GM19328 (cell line): ENCODE measurements around the gene GUCD1.
"Not testable (repeated sequence)": the region's sequence is repeated elsewhere in the genome, so short reads cannot be mapped to it uniquely, and the experiment has no call there.

Source experiments
- ATAC-seq: cut with Tn5 transposase; IDR thresholded peaks from one replicate; pipeline ENCODE4 v1.9.1; 2021; ENCODE audit warnings: mild to moderate bottlenecking, moderate library complexity; ENCODE audit not compliant: unreplicated experiment

The GUCD1 gene

DNA sequence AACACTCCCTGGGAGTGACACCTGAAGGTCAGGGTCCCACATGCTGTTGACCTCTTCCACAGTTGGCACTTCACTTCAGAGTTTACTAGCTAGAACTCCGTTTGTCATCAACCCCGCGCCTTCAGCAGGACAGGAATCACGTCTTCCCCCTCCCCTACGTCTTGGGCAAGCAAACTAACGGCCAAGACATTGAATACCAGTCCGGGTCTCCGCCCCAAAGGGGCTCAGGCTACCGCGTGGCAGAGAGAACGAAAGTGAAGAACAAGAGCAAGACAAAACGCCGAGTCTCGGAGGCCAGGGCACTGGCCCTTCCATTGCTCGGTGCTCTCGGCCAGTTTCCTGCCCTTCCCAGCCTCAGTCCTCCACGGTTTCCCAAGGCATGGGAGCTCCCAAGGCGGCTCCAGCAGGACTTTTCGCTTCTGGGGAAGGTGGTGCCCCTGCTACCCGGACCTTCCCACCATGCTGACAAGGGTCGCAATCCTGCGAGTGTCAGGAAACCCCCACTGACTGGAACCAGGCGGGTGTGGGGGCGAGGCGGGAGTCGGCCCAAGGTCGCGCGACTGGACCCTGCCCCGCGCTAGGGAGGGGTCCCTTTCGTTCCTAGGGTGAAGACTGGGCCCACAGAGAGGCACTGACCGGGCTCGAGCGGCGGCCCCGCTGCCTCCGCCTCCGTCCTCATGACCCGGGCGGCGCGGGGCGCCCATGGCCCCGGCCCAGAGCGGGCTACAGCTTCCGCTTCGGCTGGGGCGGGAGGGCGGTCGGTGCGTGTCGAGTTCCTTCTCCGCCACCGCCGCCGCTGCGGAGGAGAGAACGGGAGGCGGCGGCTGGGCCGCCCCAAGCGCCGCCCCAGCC is at the start of gene GUCD1:
TSS of gene GUCD1 (minus strand) at position 826 of the 852 bp plus-strand sequence. CDS start at position 679, 147 bp downstream.
- ATAC-seq, result peak; percentile 24

- ATAC-seq, result not testable (repeated sequence)
These were observed 49.1 kb upstream of the GUCD1 start for GRCh38 chr22:24603770-24604629.

- ATAC-seq, result not testable (repeated sequence)
These were observed 48.2 kb upstream of the GUCD1 start, which contains the start of gene GGT1 for GRCh38 chr22:24602847-24603769. GGT1 (plus strand) TSS chr22:24603193; CDS start chr22:24611082, 7,889 bp downstream.

- ATAC-seq, result not testable (repeated sequence)
These were observed 47.3 kb upstream of the GUCD1 start for GRCh38 chr22:24602105-24602749.

GRCh38 chr22:24601217-24602104 is 46.5 kb upstream of the GUCD1 start:
- ATAC-seq, result no peak

DNA sequence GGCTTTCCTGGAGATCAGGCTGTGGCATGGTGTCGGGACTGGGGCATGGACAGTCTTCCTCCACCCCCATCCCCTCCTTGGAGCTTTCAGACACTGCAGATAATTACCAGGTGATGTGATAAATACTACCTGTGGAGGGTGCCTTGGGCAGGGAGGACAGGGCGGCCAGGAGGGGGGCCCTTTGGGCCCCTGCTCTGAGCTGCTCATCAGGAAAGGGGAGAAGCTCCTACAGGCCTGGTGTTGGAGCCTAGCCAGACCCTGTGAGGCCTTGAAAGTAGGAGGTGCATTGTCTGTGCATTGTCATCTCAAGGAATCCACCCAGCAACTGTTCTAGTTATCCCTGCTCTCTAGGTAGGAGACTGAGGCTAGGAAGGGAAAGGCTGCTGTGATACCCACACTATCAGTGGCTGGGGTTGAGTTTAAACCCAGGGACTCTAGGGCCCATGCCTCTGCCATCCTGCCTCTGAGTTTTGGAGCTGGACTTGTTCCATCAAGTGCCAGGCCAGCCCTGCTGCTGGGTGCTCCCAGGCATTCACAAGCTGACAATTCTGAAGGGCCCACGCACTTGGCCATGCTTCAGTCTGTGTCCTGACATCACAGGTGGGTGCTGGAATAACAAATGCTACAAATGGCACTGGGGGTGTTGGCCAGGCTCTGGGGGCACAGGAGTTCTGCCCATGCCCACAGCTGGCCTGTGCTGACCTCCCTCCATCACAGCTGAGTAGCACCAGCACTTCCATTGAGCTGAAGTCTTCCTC is 45.2 kb upstream of the GUCD1 start:
- ATAC-seq, result not testable (repeated sequence)

GRCh38 chr22:24599514-24599913 is 44.6 kb upstream of the GUCD1 start:
- no peak for ATAC-seq

DNA sequence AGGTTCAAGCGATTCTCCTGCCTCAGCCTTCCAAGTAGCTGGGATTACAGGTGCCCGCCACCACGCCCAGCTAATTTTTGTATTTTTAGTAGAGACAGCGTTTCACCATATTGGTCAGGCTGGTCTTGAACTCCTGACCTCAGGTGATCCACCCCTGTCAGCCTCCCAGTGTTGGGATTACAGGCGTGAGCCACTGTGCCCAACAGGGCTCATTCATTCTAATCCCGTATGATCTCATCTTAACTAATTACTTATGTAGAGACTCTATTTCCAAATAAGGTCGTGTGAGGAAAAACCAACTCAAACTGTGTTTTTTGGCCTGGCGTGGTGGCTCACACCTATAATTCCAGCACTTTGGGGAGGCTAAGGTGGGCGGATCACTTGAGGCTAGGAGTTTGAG is 42.1 kb upstream of the GUCD1 start:
- ATAC-seq, result not testable (repeated sequence)

- no peak for ATAC-seq
These were observed 40.9 kb upstream of the GUCD1 start for GRCh38 chr22:24595863-24596262.

- ATAC-seq, result no peak
These were observed 40.3 kb upstream of the GUCD1 start for GRCh38 chr22:24595228-24595627.

DNA sequence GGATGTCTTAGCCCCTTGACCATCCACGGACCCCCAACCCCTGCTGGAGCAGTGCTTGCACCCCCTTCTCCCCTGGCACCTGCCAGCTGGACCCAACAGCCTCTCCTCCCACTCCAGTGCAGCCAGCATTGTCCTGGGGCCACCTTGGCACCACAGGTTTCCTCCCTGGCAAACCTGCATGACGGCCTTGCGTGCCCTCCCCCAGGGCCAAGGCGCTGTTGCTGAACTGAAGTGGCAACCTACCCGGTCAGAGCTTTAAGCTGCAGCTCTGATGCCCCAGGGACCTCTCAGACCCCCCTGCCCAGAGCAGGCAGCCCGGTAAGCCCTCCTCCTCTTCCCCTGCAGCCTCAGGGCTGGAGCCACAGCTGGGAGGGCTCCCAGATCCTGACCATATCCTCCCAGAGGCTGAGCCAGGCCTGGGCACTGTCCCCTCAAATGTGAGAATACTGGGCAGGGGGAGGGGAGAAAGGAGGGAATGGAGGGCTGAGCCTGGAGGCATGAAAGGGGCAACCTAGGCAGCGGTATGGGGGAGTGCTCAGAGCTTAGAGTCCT is 39.7 kb upstream of the GUCD1 start:
- ATAC-seq, result no peak

DNA sequence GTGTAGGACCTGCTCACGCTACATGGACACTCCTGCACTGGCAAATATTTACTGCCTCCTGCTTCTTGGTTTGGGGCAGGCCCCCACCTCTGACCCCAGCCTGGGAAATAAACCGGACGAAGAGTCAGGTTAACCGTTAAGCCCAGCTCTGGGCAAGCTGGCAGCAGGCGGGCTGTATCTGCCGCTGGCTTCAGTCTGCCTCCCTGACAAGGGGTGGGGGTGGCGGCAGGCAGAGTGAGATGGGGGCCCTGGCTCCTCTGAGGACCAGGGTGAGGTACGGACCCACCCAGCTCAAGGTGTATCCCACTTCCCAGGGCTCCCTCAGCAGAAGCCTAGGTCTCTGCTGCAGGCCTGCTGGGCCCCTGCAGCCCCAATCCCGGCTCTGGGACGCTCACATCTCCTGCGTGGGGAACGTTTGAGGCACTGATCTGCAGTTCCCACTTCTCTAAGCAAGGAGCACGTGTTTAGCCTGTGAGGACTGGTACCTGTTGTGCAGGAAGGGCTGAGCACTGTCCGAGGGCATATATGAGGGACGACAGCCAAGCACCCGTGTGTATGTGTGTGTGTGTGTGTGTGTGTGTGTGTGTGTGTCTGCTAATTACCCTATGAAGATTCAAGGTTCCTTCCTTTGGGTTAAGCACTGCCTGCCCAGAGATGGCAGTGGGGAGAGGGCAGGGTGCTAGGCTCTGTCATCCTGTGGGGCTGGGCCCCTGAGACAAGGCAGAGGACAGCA is 39.1 kb upstream of the GUCD1 start:
- ATAC-seq, result no peak

DNA sequence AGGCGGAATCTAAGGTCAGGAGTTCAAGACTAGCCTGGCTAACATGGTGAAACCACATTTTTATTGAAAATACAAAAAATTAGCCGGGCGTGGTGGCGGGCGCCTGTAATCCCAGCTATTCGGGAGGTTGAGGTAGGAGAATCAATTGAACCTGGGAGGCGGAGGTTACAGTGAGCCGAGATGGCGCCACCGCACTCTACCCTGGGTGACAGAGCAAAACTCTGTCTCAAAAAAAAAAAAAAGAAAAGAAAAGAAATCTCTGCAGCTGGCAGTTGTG is 38.6 kb upstream of the GUCD1 start:
- not testable (repeated sequence) for ATAC-seq

GRCh38 chr22:24592851-24593558 is 38.1 kb upstream of the GUCD1 start, which contains the start of gene LRRC75B:
LRRC75B (minus strand) TSS chr22:24593073; CDS start chr22:24593039, 34 bp downstream.
- no peak for ATAC-seq

DNA sequence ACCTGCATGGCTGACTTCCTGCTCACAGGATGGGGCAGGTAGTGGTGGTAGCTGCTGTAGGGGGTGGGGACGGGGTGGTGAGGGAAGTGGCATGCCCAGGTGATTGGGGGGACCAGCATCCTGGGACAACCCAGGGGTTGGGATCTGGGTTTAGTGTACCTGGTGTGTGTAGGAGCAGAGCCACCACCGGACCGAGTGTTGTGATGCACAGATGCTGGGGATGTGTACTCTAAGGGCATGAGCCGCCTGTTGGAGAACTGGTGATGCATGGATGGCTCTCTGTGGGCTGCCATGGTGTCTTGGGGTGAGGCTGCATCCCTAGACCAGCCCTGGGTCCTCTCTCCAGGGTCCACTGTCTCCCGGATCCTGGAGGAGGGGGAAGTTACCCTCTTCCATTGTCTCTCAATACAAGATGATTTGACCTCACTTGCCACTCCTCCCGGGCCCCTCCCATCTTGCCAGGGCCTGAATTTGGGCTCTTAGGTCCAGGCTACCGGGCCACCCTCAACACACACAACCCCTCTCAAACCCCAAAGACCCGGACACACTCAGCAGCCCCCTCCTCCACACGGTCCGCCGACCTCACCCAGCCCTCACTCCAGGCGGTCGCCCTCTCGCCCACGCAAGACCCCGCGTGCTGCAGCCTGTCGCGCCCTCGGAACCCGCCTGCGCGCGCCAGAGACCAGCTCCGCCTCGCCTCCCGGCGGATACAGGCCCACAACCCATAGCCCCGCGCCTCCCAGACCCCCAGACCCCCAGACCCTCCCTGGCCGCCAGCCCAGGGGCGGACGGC is 37.3 kb upstream of the GUCD1 start:
- no peak for ATAC-seq

GRCh38 chr22:24591286-24591830 is 36.4 kb upstream of the GUCD1 start:
- ATAC-seq, result no peak
